ENCODE measurements around the gene LIN52. TPM values are rescaled to one million over a fixed set of nuclear protein-coding genes. Genes with fewer than 3 reads are reported as not detected.

Gene LIN52
- polyA plus RNA-seq, 3 donors: 2.9 to 7.2 (median 4.8) TPM

GRCh38 chr14:74195623-74196022, 110.9 kb downstream of the LIN52 start:
- no peaks in the 10 kb centered on the region for H3K4me1 Mint-ChIP-seq
- no peak for TF ChIP-seq CTCF (IDR thresholded peaks at IDR 0.05)

GRCh38 chr14:74198441-74199234, 113.9 kb downstream of the LIN52 start:
- H3K4me2 ChIP-seq (replicated peaks; ENCODE audit: extremely low read depth, low read length, poor library complexity, severe bottlenecking): no peak overlapping the region
- H3K36me3 Mint-ChIP-seq: peaks cover 33 to 37% of the 10 kb centered on the region in 2 donors

More at GRCh38 chr14:74195623-74196022, 110.9 kb downstream of the LIN52 start:
- Mint-ChIP-seq H3K27ac (no peak overlapping the region), H3K9me3 (no peaks in the 10 kb centered on the region), H3K36me3 (peaks cover 27 to 34% of the 10 kb centered on the region in 2 donors), H3K4me3 (no peak overlapping the region), H3K27me3 (ENCODE audit: low read depth in 3 of 3) (no peaks in the 10 kb centered on the region)
- no peak overlapping the region for H3K4me3 ChIP-seq (replicated peaks in 1 of 3; ENCODE audit: low read depth in 2 of 3, low read length in 3 of 3)
- H3K36me3 ChIP-seq (replicated peaks in 1 of 2; ENCODE audit: control insufficient read depth in 1 of 2, insufficient read depth in 2 of 2, low read length in 2 of 2): peaks cover 5 to 21% of the 10 kb centered on the region in 2 donors
- no peak overlapping the region for H3K27ac ChIP-seq (ENCODE audit: low read depth in 1 of 2, low read length in 2 of 2)
- H3K79me2 ChIP-seq (ENCODE audit: insufficient read depth, low read length): no peaks in the 10 kb centered on the region
- no peak overlapping the region for H3K4me2 ChIP-seq (replicated peaks; ENCODE audit: extremely low read depth, low read length, poor library complexity, severe bottlenecking)
- 96% methylated on average over 4 of the region's 7 CpGs for WGBS (ENCODE audit: insufficient coverage)
- H3K4me1 ChIP-seq (ENCODE audit: control insufficient read depth in 1 of 2, insufficient read depth in 2 of 2, low read length in 2 of 2): no peaks in the 10 kb centered on the region
- no peaks in the 10 kb centered on the region for H4K20me1 ChIP-seq (ENCODE audit: insufficient read depth, low read length)
- no peak overlapping the region for H3K9ac ChIP-seq (ENCODE audit: insufficient read depth, low read length, poor library complexity, severe bottlenecking)
- no peaks in the 10 kb centered on the region for H3K9me3 ChIP-seq (replicated peaks in 1 of 2; ENCODE audit: control insufficient read depth in 1 of 2, insufficient read depth in 1 of 2, low read length in 2 of 2)
- DNase-seq: no peak
- intact Hi-C loops (cut with micrococcal nuclease): no loop called here
- H3K27me3 ChIP-seq (ENCODE audit: control insufficient read depth in 2 of 2, insufficient read depth in 2 of 2, low read length in 2 of 2): no peaks in the 10 kb centered on the region
- no peak overlapping the region for H2AFZ ChIP-seq (ENCODE audit: insufficient read depth, low read depth, low read length, poor library complexity, severe bottlenecking)

More at GRCh38 chr14:74198441-74199234, 113.9 kb downstream of the LIN52 start:
- Mint-ChIP-seq H3K27me3 (ENCODE audit: low read depth in 3 of 3) (peaks cover 0 to 3% (median 0%) of the 10 kb centered on the region in 3 donors), H3K4me1 (no peaks in the 10 kb centered on the region), H3K9me3 (no peaks in the 10 kb centered on the region), H3K4me3 (no peak overlapping the region), H3K27ac (no peak overlapping the region)
- Histone ChIP-seq H3K27ac (ENCODE audit: low read depth in 1 of 2, low read length in 2 of 2) (no peak overlapping the region), H2AFZ (ENCODE audit: insufficient read depth, low read depth, low read length, poor library complexity, severe bottlenecking) (no peak overlapping the region), H3K9ac (ENCODE audit: insufficient read depth, low read length, poor library complexity, severe bottlenecking) (no peak overlapping the region), H3K4me1 (ENCODE audit: control insufficient read depth in 1 of 2, insufficient read depth in 2 of 2, low read length in 2 of 2) (no peaks in the 10 kb centered on the region), H3K79me2 (ENCODE audit: insufficient read depth, low read length) (no peaks in the 10 kb centered on the region), H3K36me3 (replicated peaks in 1 of 2; ENCODE audit: control insufficient read depth in 1 of 2, insufficient read depth in 2 of 2, low read length in 2 of 2) (peaks cover 10 to 28% of the 10 kb centered on the region in 2 donors), H3K4me3 (replicated peaks in 1 of 3; ENCODE audit: low read depth in 2 of 3, low read length in 3 of 3) (no peak overlapping the region), H4K20me1 (ENCODE audit: insufficient read depth, low read length) (no peaks in the 10 kb centered on the region), H3K27me3 (ENCODE audit: control insufficient read depth in 2 of 2, insufficient read depth in 2 of 2, low read length in 2 of 2) (no peaks in the 10 kb centered on the region), H3K9me3 (replicated peaks in 1 of 2; ENCODE audit: control insufficient read depth in 1 of 2, insufficient read depth in 1 of 2, low read length in 2 of 2) (no peaks in the 10 kb centered on the region)
- intact Hi-C loops (cut with micrococcal nuclease): no loop called here
- 100% methylated on average over 3 of the region's 7 CpGs for WGBS (ENCODE audit: insufficient coverage)
- no peak for TF ChIP-seq CTCF (IDR thresholded peaks at IDR 0.05)
- DNase-seq: no peak

All from CD14-positive monocyte (primary cell).